IPS-18a (cell line): Measurements from ENCODE around the gene NDEL1.

ENCODE experiments used
- H3K27ac ChIP-seq: one replicate; pipeline ENCODE4 v1.5.1; 2013; ENCODE audit warnings: low read length
- H3K27me3 ChIP-seq: one replicate; pipeline ENCODE4 v1.6.1; 2013; ENCODE audit warnings: mild to moderate bottlenecking, low read length; ENCODE audit not compliant: control insufficient read depth, insufficient read depth
- H3K36me3 ChIP-seq: one replicate; pipeline ENCODE4 v1.6.1; 2013; ENCODE audit warnings: low read depth, low read length; ENCODE audit not compliant: control insufficient read depth
- H3K4me1 ChIP-seq: one replicate; pipeline ENCODE4 v1.6.1; 2013; ENCODE audit warnings: low read depth, low read length; ENCODE audit not compliant: control insufficient read depth
- H3K4me3 ChIP-seq: one replicate; pipeline ENCODE4 v1.5.1; 2013; ENCODE audit warnings: low read length
- H3K9ac ChIP-seq: one replicate; pipeline ENCODE4 v1.6.1; 2013; ENCODE audit warnings: mild to moderate bottlenecking, low read length, moderate library complexity
- H3K9me3 ChIP-seq: one replicate; pipeline ENCODE4 v1.6.1; 2013; ENCODE audit warnings: low read depth, low read length; ENCODE audit not compliant: control insufficient read depth

NDEL1 gene

DNA sequence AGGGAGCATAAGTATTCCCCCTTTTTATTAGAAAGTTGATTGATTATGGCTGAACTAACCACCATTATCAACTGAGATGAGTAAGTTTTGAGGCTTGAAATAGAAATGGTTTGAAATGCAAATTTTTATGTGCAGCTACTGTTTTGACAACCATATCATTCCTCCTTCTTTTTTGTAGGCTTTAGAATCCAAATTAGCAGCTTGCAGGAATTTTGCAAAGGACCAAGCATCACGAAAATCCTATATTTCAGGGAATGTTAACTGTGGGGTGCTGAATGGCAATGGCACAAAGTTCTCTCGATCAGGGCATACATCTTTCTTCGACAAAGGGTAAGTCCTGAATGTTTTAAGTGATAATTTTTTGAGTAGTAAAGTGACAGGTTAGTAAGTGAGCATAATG lies 24.1 kb downstream of the NDEL1 start:
- Histone ChIP-seq H3K27ac (no peak overlapping the region), H3K4me1 (no peaks in the 10 kb centered on the region), H3K4me3 (no peak overlapping the region), H3K27me3 (no peaks in the 10 kb centered on the region), H3K36me3 (peaks cover 49% of the 10 kb centered on the region), H3K9ac (no peak overlapping the region), H3K9me3 (no peaks in the 10 kb centered on the region)

DNA sequence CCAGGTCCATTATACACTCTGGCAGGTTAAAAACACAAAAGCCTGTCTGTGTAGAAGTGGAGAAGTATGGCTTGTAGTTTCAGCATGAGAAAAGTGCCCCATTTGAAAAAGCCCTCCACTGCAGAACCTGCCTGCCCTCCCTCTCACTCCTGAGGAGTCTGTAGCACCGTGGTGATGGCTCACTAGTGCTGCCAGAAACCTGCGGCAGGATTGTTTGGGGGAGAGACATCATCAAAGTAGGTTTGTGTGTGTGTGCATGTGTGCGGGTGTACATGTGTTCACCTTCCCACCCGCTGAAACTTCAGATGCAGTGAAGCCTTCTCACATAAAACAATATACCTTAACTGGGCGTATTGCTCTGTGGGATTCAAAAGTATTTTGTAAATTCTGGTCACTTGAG lies 26.9 kb downstream of the NDEL1 start:
- Histone ChIP-seq H3K9me3 (no peaks in the 10 kb centered on the region), H3K27me3 (no peaks in the 10 kb centered on the region), H3K4me3 (no peak overlapping the region), H3K27ac (no peak overlapping the region), H3K4me1 (no peaks in the 10 kb centered on the region), H3K36me3 (peaks cover 34% of the 10 kb centered on the region), H3K9ac (no peak overlapping the region)

- Histone ChIP-seq H3K4me3 (no peak overlapping the region), H3K36me3 (peaks cover 31% of the 10 kb centered on the region), H3K27me3 (no peaks in the 10 kb centered on the region), H3K9ac (no peak overlapping the region), H3K9me3 (no peaks in the 10 kb centered on the region), H3K4me1 (no peaks in the 10 kb centered on the region), H3K27ac (no peak overlapping the region)
These were observed 27.4 kb downstream of the NDEL1 start for GRCh38 chr17:8463099-8463498.

DNA sequence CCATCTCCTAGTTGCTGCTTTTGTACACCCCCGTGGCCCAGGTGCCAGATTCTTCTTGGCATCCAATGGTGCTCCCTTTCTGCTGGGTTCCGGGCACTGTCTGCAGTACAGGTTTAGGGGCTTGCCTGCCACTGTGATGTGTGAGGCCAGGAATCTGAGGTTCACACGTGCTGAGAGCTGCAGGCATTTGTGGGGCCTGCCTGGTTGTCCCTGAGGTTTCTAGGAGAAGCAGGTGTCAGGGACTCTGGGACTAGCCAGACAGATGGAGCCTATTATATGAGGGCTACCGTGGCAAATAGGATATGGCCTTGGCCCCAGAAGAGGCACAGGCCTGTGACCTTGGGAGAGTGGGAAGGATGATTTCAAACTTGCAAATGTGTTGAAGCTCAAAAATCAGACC lies 29.3 kb downstream of the NDEL1 start:
- H3K4me1 ChIP-seq: no peaks in the 10 kb centered on the region
- H3K4me3 ChIP-seq: no peak overlapping the region
- H3K27me3 ChIP-seq: no peaks in the 10 kb centered on the region
- H3K36me3 ChIP-seq: peaks cover 25% of the 10 kb centered on the region
- H3K27ac ChIP-seq: no peak overlapping the region
- no peaks in the 10 kb centered on the region for H3K9me3 ChIP-seq
- no peak overlapping the region for H3K9ac ChIP-seq

DNA sequence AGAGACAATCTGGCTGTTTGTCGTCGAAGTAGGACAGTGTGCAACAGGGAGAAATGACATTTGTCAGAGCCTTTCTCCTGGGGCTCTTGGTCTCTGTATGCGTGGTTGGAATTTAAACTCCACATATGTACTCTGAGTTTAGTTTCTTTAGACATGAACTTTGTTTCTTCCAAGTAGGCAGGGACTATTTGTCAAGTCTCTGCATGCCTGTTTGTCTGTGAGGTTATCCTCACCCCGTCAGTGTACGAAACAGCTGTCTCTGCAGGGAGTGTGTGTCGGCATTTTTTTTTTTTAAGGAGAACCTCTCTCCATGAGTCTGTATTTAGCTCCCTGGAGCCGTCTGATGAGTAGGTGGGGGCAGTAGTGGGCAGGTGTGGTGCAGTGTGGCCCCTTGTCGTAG lies 29.7 kb downstream of the NDEL1 start:
- peaks cover 21% of the 10 kb centered on the region for H3K36me3 ChIP-seq
- H3K9me3 ChIP-seq: no peaks in the 10 kb centered on the region
- H3K27ac ChIP-seq: no peak overlapping the region
- no peak overlapping the region for H3K9ac ChIP-seq
- H3K27me3 ChIP-seq: no peaks in the 10 kb centered on the region
- H3K4me1 ChIP-seq: no peaks in the 10 kb centered on the region
- H3K4me3 ChIP-seq: no peak overlapping the region

- Histone ChIP-seq H3K27ac (no peak overlapping the region), H3K36me3 (peaks cover 18% of the 10 kb centered on the region), H3K4me3 (no peak overlapping the region), H3K9ac (no peak overlapping the region), H3K9me3 (no peaks in the 10 kb centered on the region), H3K27me3 (no peaks in the 10 kb centered on the region), H3K4me1 (no peaks in the 10 kb centered on the region)
These were observed 30.1 kb downstream of the NDEL1 start for GRCh38 chr17:8465759-8466158.

DNA sequence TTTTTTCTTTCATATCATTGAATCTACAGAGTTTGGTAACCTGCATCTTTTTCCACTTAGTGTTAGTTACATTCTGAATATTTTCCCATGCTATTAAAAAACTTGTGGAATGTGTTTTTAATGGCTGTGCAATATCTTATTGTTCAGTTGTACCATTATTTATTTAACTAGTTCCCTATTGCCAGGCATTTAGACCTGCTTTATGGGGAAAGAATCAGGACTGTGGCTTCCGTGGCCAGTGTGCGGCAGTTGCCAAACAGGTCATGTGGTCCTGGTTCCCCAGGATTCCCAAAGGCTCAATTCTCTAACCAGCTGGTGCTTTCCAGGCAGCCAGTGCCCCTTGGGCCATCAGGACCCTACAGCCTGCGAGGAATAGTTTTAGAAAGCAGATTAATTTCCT lies 30.8 kb downstream of the NDEL1 start:
- H3K36me3 ChIP-seq: peaks cover 14% of the 10 kb centered on the region
- H3K9ac ChIP-seq: no peak overlapping the region
- H3K27me3 ChIP-seq: no peaks in the 10 kb centered on the region
- H3K4me3 ChIP-seq: no peak overlapping the region
- no peaks in the 10 kb centered on the region for H3K4me1 ChIP-seq
- H3K27ac ChIP-seq: no peak overlapping the region
- H3K9me3 ChIP-seq: no peaks in the 10 kb centered on the region

GRCh38 chr17:8466873-8467272 lies 31.2 kb downstream of the NDEL1 start:
- Histone ChIP-seq H3K9ac (no peak overlapping the region), H3K9me3 (no peaks in the 10 kb centered on the region), H3K4me1 (no peaks in the 10 kb centered on the region), H3K27me3 (no peaks in the 10 kb centered on the region), H3K36me3 (peaks cover 12% of the 10 kb centered on the region), H3K27ac (no peak overlapping the region), H3K4me3 (no peak overlapping the region)

DNA sequence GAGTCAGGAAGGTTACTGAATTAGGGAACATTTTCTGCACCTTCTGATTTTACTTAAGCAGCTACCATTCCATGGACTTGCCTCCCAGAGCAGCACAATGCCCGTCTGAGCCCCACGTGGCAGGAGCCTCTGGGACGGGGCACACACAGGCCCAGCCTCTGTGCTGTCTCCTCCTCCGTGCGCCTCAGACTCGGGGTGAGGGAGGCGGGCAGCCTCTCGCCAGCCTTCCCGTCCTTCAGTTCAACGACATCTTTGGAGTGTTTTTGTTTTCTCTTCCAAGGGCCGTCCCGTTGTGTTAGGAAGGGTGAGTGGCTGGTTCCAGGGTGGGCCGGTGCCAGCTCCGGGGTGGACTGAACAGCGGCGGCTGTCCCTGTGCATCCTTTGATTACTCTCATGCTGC lies 31.8 kb downstream of the NDEL1 start:
- H3K27me3 ChIP-seq: no peaks in the 10 kb centered on the region
- H3K4me3 ChIP-seq: no peak overlapping the region
- no peak overlapping the region for H3K27ac ChIP-seq
- no peaks in the 10 kb centered on the region for H3K9me3 ChIP-seq
- no peaks in the 10 kb centered on the region for H3K4me1 ChIP-seq
- H3K9ac ChIP-seq: no peak overlapping the region
- H3K36me3 ChIP-seq: peaks cover 6% of the 10 kb centered on the region

DNA sequence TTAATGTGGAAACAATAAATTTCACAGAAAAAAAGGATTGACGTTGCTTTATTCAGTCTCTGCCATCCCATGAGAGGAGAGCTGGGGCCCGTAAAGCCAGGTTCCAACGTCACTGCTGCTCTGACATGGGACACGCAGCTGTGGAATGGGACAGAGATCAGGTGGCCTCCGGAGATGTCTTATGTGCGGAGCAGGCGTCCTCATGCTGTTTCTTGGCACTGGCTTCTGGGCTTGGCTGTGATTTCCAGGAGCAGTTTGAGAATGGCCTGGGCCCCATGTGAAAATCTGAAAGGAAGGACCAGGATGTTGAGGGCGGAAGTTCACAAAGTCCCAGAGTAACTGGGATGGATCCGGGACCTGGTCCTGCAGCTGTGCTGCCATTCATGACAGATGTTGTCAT lies 32.4 kb downstream of the NDEL1 start:
- H3K4me1 ChIP-seq: no peaks in the 10 kb centered on the region
- peaks cover 5% of the 10 kb centered on the region for H3K36me3 ChIP-seq
- no peaks in the 10 kb centered on the region for H3K27me3 ChIP-seq

GRCh38 chr17:8468980-8469379 lies 33.3 kb downstream of the NDEL1 start:
- H3K36me3 ChIP-seq: peaks cover 11% of the 10 kb centered on the region
- no peak overlapping the region for H3K4me3 ChIP-seq
- H3K9ac ChIP-seq: no peak overlapping the region
- no peak overlapping the region for H3K27ac ChIP-seq
- H3K9me3 ChIP-seq: no peaks in the 10 kb centered on the region
- no peaks in the 10 kb centered on the region for H3K4me1 ChIP-seq
- H3K27me3 ChIP-seq: no peaks in the 10 kb centered on the region

More for the DNA sequence above, 32.4 kb downstream of the NDEL1 start:
- no peaks in the 10 kb centered on the region for H3K9me3 ChIP-seq
- H3K27ac ChIP-seq: no peak overlapping the region
- H3K9ac ChIP-seq: no peak overlapping the region
- no peak overlapping the region for H3K4me3 ChIP-seq

DNA sequence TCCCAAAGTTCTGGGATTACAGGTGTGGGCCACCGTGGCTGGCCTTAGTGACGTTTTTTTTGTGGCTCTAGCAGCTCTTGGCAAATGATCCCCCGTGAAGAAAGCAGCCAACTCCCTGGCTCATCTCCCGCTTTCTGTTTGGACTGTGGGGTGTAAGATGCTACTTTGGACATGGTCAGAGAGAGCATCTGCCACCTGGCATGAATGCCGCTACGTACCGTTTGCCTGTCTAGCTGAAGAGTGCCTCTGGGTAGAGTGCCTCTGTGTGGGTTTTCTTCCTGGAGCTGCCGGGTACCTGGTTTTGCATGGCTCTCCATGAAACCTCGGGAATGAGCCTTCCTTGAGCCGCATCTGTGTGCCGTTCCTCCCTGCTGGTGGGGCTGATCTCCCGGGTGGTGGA lies 34.3 kb downstream of the NDEL1 start:
- Histone ChIP-seq H3K36me3 (peaks cover 19% of the 10 kb centered on the region), H3K4me1 (no peaks in the 10 kb centered on the region), H3K27ac (no peak overlapping the region), H3K27me3 (no peaks in the 10 kb centered on the region), H3K9me3 (no peaks in the 10 kb centered on the region), H3K4me3 (no peak overlapping the region), H3K9ac (no peak overlapping the region)
